Measurements from ENCODE around the gene KIRREL1.

The KIRREL1 gene

DNA sequence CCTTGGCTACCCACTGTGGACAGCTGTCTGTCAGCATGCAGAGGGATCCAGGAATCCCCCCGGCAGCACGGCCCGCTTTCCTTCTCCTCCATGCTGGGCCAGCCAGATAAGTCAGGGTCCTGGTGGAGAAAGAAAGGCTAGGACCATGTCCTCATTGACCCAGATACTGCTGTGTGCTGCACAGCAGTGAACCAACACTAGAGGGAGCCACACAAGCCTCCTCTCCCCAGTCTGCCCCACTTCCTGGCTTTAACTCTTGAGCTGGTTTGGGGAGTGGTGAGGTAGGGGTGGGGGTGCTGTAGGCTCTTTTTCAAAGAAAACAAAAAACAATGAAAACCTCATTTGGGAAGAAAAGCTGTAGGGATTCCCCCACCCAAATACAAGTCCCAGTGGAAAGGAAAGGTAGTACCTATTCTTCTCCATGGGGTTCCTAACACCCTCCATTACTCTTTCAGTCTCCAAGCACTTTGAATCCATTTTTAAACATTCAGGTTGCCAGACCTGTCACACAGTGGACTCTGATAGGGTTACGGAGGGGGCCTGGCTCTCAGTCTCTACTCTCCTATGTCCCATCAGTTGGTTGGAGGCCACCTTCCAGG is 102.4 kb downstream of the KIRREL1 start:
- Histone ChIP-seq H3K4me3 (no peak overlapping the region), H3K27ac (no peak overlapping the region)
- no peak for DNase-seq (ENCODE audit: low spot score)
- TF ChIP-seq, protein P1, sequence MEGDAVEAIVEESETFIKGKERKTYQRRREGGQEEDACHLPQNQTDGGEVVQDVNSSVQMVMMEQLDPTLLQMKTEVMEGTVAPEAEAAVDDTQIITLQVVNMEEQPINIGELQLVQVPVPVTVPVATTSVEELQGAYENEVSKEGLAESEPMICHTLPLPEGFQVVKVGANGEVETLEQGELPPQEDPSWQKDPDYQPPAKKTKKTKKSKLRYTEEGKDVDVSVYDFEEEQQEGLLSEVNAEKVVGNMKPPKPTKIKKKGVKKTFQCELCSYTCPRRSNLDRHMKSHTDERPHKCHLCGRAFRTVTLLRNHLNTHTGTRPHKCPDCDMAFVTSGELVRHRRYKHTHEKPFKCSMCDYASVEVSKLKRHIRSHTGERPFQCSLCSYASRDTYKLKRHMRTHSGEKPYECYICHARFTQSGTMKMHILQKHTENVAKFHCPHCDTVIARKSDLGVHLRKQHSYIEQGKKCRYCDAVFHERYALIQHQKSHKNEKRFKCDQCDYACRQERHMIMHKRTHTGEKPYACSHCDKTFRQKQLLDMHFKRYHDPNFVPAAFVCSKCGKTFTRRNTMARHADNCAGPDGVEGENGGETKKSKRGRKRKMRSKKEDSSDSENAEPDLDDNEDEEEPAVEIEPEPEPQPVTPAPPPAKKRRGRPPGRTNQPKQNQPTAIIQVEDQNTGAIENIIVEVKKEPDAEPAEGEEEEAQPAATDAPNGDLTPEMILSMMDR (IDR thresholded peaks at IDR 0.05) = peak; percentile 40

DNA sequence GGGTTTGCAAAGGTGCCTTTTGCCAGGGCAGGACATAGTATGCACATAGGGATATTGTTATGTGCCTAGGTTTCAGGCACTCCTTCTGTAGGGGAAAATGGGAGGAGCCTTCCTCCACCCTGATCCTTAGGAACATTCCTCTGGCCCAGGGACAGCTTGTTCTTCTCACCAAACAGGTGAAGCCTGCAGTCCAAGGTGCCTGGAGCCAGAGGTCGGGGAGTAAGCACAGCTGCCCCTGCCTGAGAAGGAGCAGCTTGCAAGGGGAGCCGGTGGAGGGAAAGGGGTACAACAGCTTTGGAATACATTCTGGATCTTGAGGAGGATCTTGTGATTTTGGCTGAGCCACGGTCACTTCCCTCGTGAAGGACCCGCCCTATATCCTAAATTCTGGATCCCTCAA is 104.8 kb downstream of the KIRREL1 start:
- no peak for DNase-seq (ENCODE audit: low spot score)
- TF ChIP-seq, protein P1 (IDR thresholded peaks at IDR 0.05) = no peak
- H3K27ac ChIP-seq = no peak overlapping the region
- no peak overlapping the region for H3K4me3 ChIP-seq

DNA sequence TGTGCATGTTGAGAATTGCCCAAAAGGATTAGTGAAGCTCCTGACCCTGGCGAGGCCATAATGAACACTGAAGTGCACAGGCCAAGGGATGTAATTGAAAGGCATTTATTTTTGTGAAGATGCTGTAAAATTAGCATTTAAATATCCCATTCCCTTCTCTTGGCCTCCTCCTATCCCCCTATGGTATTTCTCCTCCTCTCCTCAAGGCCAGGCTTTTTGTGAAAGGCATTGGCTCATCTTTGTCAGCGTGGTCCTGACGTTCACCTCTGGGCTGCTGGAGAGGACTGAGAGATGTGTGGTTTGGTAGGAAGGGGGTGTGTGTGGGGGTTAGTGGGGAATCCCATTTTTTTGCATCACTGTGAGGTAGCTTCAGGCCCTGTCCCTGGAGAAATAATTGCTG is 105.7 kb downstream of the KIRREL1 start:
- TF ChIP-seq, protein P1 (IDR thresholded peaks at IDR 0.05) = no peak
- Histone ChIP-seq H3K27ac (no peak overlapping the region), H3K4me3 (no peak overlapping the region)
- DNase-seq (ENCODE audit: low spot score) = no peak

DNA sequence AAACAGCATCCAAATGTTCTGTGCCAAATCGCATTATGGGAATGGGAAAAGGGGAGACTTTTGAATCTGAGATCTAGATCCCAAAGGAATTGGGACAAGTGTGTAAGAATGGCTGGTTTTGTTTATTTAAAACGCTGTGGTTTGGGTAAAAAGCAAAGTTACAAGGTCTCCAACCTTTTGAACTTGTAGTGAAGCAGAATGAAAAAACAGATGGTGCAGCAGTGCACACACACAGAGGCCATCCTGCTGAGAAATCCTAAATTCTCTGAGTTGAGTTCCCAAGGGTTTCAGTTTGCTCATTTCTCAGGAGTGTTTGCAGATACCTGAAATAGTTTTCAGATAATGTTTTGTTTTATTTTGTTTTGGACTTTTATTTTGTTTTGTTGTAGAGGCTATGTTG is 107.1 kb downstream of the KIRREL1 start:
- H3K4me3 ChIP-seq = no peak overlapping the region
- no peak overlapping the region for H3K27ac ChIP-seq
- TF ChIP-seq, protein P1 (IDR thresholded peaks at IDR 0.05) = no peak
- no peak for DNase-seq (ENCODE audit: low spot score)

DNA sequence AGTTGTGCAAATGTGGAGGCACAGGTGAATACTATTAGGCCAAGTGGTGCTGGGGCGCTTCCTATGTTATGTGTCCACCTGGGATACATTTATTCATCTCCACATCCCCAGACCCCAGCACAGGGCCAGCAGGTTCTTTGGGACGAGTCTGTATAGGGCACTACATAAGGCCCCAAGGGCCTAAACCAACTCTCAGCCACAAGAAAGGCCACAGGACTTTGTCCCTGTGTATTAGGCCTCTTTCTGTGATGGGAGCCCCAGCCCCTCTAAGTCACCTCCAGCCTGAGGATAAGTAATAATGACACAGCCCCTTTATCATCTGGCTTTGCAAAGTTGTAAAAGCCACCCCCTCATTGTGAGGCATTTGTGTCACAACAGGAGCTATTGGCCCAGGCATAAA is 108.0 kb downstream of the KIRREL1 start:
- Histone ChIP-seq H3K27ac (no peak overlapping the region), H3K4me3 (no peak overlapping the region)
- no peak for DNase-seq (ENCODE audit: low spot score)
- TF ChIP-seq, protein P1 (IDR thresholded peaks at IDR 0.05) = no peak

DNA sequence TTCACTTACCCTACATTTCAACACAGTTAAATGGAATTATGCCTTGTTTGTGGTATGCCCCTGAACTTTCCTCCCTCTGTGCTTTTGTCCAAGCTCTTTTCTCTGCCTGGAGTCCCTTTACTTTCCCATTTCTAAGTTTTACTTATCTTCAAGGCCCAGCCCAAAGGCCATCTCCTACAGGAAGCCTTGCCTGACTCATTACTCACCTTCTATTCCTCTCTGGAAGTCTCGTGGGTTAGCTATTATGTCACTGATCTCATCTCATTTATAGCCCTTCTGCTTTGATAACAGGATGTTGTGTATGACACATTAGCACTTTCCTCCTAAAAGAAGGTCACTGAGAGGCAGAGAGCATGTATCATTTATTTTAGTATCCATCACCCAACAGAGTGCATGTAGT is 108.5 kb downstream of the KIRREL1 start:
- no peak for DNase-seq (ENCODE audit: low spot score)
- Histone ChIP-seq H3K27ac (no peak overlapping the region), H3K4me3 (no peak overlapping the region)
- TF ChIP-seq, protein P1 (IDR thresholded peaks at IDR 0.05) = no peak

DNA sequence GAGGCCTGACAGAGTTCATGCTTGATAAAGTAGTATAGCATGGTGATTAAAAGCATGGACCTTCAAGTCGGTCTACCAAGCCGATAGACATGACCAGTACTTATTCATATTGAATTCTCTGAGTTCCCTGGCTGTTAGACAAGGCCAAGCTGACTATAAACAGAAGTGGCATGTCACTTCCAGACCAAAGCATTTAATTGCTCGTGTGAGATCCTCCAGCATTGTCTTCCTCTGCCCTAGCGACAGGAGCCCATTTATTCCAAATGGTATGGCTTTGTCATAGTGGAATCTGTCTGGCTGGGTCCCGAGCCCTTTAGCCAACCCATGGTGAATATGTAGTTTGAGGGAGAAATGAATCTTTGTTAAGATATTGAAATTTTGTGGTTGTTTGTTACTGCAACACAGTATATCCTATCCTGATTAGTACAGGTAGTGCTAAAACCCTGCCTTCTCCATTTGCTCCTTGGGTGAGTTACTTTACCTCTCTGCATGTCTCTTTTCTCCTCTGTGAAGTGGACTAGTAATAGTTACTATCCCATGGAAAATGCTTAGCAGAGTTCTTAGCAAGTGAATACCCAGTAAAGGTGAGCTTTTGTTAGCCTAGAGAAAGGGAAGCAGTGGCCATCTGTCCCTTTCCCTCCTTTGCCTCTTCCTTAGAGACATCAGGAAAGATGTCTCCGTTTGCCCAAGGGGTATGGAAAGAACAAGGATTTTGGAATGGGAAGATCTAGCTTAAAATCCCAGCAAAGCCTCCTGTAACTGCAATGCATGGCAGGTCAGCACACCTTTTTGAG is 109.6 kb downstream of the KIRREL1 start:
- TF ChIP-seq, protein P1 (IDR thresholded peaks at IDR 0.05) = no peak
- H3K4me3 ChIP-seq = no peak overlapping the region
- H3K27ac ChIP-seq = no peak overlapping the region
- no peak for DNase-seq (ENCODE audit: low spot score)
